ENCODE results near the gene GSTA4.
"Not testable (repeated sequence)": the region's sequence is repeated elsewhere in the genome, so short reads cannot be mapped to it uniquely, and the experiment has no call there.

- TF ChIP-seq POLR2A, CTCF (IDR thresholded peaks at IDR 0.05): not testable (repeated sequence)
Measured at GRCh38 chr6:52942821-52943220, 52.3 kb downstream of the GSTA4 start.

Data from ovary (tissue), 3 donors.